Keratinocyte (primary cell): ENCODE measurements around the gene NCKAP1. TPM values are rescaled to one million over a fixed set of nuclear protein-coding genes. Genes with fewer than 3 reads are reported as not detected.

Experiments used
- DNase-seq: peaks from one replicate; pipeline ENCODE4 v3.0.0-alpha.2; 2011; ENCODE audit warnings: low read depth, missing footprints, low spot score
- FAIRE-seq: peaks from 2 replicates; lab custom pipeline; 2011; peaks lifted over from hg19 to GRCh38; lab: Jason Lieb, UNC
- H2AFZ ChIP-seq: 2 replicates; pipeline ENCODE4 v1.6.0; 2012; ENCODE audit warnings: low read length, control low read depth, inconsistent platforms; ENCODE audit not compliant: control insufficient read depth
- H3K27ac ChIP-seq: 2 replicates; pipeline ENCODE4 v1.5.1; 2011; ENCODE audit warnings: low read length; ENCODE audit not compliant: control insufficient read depth, insufficient read depth
- H3K27me3 ChIP-seq: 3 replicates; pipeline ENCODE4 v1.6.0; 2011; ENCODE audit warnings: low read length; ENCODE audit not compliant: control insufficient read depth, insufficient read depth; ENCODE audit errors: extremely low read depth
- H3K36me3 ChIP-seq, 2 experiments: 2 replicates in 1 of 2; 3 replicates in 1 of 2; pipeline ENCODE4 v1.5.1; 2011; ENCODE audit warnings: low read length in 2 of 2, mild to moderate bottlenecking in 1 of 2; ENCODE audit not compliant: control insufficient read depth in 2 of 2, insufficient read depth in 2 of 2; ENCODE audit errors: extremely low read depth in 1 of 2
- H3K4me1 ChIP-seq: 3 replicates; pipeline ENCODE4 v1.5.1; 2011; ENCODE audit warnings: low read length; ENCODE audit not compliant: control insufficient read depth, insufficient read depth; ENCODE audit errors: extremely low read depth
- H3K4me2 ChIP-seq: 3 replicates; pipeline ENCODE4 v1.6.0; 2011; ENCODE audit warnings: low read depth, low read length; ENCODE audit not compliant: control insufficient read depth, insufficient read depth; ENCODE audit errors: extremely low read depth
- H3K4me3 ChIP-seq, 3 experiments: fragments of 200-600 bp in 1 of 3; sonication (generic) in 1 of 3; 2 replicates in 2 of 3; 3 replicates in 1 of 3; pipeline ENCODE4 v1.5.1; 2011 to 2016; ENCODE audit warnings: low read length in 3 of 3, mild to moderate bottlenecking in 3 of 3, control low read depth in 2 of 3, inconsistent platforms in 1 of 3, low read depth in 1 of 3, mixed read lengths in 1 of 3, mixed run types in 1 of 3, moderate library complexity in 1 of 3; ENCODE audit not compliant: control insufficient read depth in 2 of 3, insufficient read depth in 2 of 3; ENCODE audit errors: extremely low read depth in 1 of 3
- H3K79me2 ChIP-seq: 2 replicates; pipeline ENCODE4 v1.6.0; 2012; ENCODE audit warnings: low read length; ENCODE audit not compliant: control insufficient read depth, insufficient read depth
- H3K9ac ChIP-seq: 3 replicates; pipeline ENCODE4 v1.6.0; 2011; ENCODE audit warnings: low read length; ENCODE audit not compliant: control insufficient read depth, insufficient read depth; ENCODE audit errors: extremely low read depth
- H3K9me1 ChIP-seq: 3 replicates; pipeline ENCODE4 v1.6.0; 2011; ENCODE audit warnings: low read length; ENCODE audit not compliant: control insufficient read depth, insufficient read depth; ENCODE audit errors: extremely low read depth
- H3K9me3 ChIP-seq: 2 replicates; pipeline ENCODE4 v1.5.1; 2012; ENCODE audit warnings: low read depth, low read length; ENCODE audit not compliant: control insufficient read depth
- H4K20me1 ChIP-seq: 3 replicates; pipeline ENCODE4 v1.6.0; 2011; ENCODE audit warnings: low read length; ENCODE audit not compliant: control insufficient read depth, insufficient read depth; ENCODE audit errors: extremely low read depth
- CTCF ChIP-seq, 3 experiments: IDR thresholded peaks in 1 of 3; conservative IDR thresholded peaks in 1 of 3; optimal IDR thresholded peaks in 1 of 3; 2 replicates in 2 of 3; 3 replicates in 1 of 3; pipeline versions ENCODE3 to v1.5.1; 2011; ENCODE audit warnings: low read length in 3 of 3, mild to moderate bottlenecking in 3 of 3, moderate library complexity in 2 of 3, control low read depth in 1 of 3, inconsistent platforms in 1 of 3; ENCODE audit not compliant: insufficient read depth in 2 of 3; ENCODE audit errors: extremely low read depth in 1 of 3
- EZH2 ChIP-seq: IDR thresholded peaks from one replicate; pipeline ENCODE4 v1.6.1; 2012; ENCODE audit warnings: inconsistent platforms, mild to moderate bottlenecking, low read length, moderate library complexity
- dilution Hi-C: fragments of 300-500 bp; cut with MboI; formaldehyde crosslinking; loops from one replicate; pipeline ENCODE4 v1.7.0; 2020; ENCODE audit warnings: low sequenced_read_pairs; ENCODE audit not compliant: extremely low pct_ligation_motif_present
- polyA plus RNA-seq, 5 experiments: library from polyadenylated mRNA; depleted of rRNA in 3 of 5; stranded (reverse) in 3 of 5; stranded (forward) in 1 of 5; unstranded in 1 of 5; fragments of >200 nt; gene quantifications; 1 replicate in 1 of 5; 2 replicates in 3 of 5; 3 replicates in 1 of 5; pipeline versions ENCODE4 v1.2.1 to v1.2.3, GENCODE V29; 2011 to 2012; ENCODE audit warnings: missing spikeins in 2 of 5, low read depth in 1 of 5, low replicate concordance in 1 of 5

Gene NCKAP1
- polyA plus RNA-seq, 1 donor (not counting 4 experiments of a cell fraction or from before 2014, with no cell fraction given): 207 TPM

- Histone ChIP-seq H3K79me2 (no peaks in the 10 kb centered on the region), H3K9me1 (no peaks in the 10 kb centered on the region), H3K27me3 (peaks cover 3% of the 10 kb centered on the region), H3K9me3 (no peaks in the 10 kb centered on the region), H3K4me3 (no peak overlapping the region), H3K9ac (no peak overlapping the region), H3K27ac (no peak overlapping the region), H2AFZ (no peak overlapping the region), H4K20me1 (no peaks in the 10 kb centered on the region), H3K4me2 (no peak overlapping the region), H3K4me1 (no peaks in the 10 kb centered on the region), H3K36me3 (no peaks in the 10 kb centered on the region)
- DNase-seq: no peak
- FAIRE-seq: no peak
- dilution Hi-C loops: no loop called here
- no peak for TF ChIP-seq EZH2
- no peak for TF ChIP-seq CTCF (optimal IDR thresholded peaks at IDR 0.05 in 1 of 3, IDR thresholded peaks at IDR 0.05 in 1 of 3, conservative IDR thresholded peaks at IDR 0.05 in 1 of 3; ENCODE audit: extremely low read depth in 1 of 3, insufficient read depth in 2 of 3, low read length in 3 of 3)
Observed at GRCh38 chr2:183072177-183072576, 33.9 kb upstream of the NCKAP1 start.

- H3K4me2 ChIP-seq: no peak overlapping the region
- peaks cover 3% of the 10 kb centered on the region for H3K27me3 ChIP-seq
- TF ChIP-seq CTCF (optimal IDR thresholded peaks at IDR 0.05 in 1 of 3, IDR thresholded peaks at IDR 0.05 in 1 of 3, conservative IDR thresholded peaks at IDR 0.05 in 1 of 3; ENCODE audit: extremely low read depth in 1 of 3, insufficient read depth in 2 of 3, low read length in 3 of 3) (peak; percentile 27 to 67 (median 41)), EZH2 (no peak)
- dilution Hi-C loops: no loop called here
- H3K9me3 ChIP-seq: no peaks in the 10 kb centered on the region
- FAIRE-seq (no peak), DNase-seq (no peak)
- H3K4me3 ChIP-seq: no peak overlapping the region
- H3K4me1 ChIP-seq: no peaks in the 10 kb centered on the region
- H3K9ac ChIP-seq: no peak overlapping the region
- no peaks in the 10 kb centered on the region for H3K36me3 ChIP-seq
- H4K20me1 ChIP-seq: no peaks in the 10 kb centered on the region
- H3K27ac ChIP-seq: no peak overlapping the region
- no peaks in the 10 kb centered on the region for H3K79me2 ChIP-seq
- no peak overlapping the region for H2AFZ ChIP-seq
- no peaks in the 10 kb centered on the region for H3K9me1 ChIP-seq
Observed at GRCh38 chr2:183070942-183071844, 32.9 kb upstream of the NCKAP1 start.
